ENCODE measurements around the gene SMIM10L2A. TPM values are rescaled to one million over a fixed set of nuclear protein-coding genes. Genes with fewer than 3 reads are reported as not detected.
"Not testable (repeated sequence)": the region's sequence is repeated elsewhere in the genome, so short reads cannot be mapped to it uniquely, and the experiment has no call there.

SMIM10L2A gene
- total RNA-seq, 1 donor from 2014 or later: 0.48 TPM

DNA sequence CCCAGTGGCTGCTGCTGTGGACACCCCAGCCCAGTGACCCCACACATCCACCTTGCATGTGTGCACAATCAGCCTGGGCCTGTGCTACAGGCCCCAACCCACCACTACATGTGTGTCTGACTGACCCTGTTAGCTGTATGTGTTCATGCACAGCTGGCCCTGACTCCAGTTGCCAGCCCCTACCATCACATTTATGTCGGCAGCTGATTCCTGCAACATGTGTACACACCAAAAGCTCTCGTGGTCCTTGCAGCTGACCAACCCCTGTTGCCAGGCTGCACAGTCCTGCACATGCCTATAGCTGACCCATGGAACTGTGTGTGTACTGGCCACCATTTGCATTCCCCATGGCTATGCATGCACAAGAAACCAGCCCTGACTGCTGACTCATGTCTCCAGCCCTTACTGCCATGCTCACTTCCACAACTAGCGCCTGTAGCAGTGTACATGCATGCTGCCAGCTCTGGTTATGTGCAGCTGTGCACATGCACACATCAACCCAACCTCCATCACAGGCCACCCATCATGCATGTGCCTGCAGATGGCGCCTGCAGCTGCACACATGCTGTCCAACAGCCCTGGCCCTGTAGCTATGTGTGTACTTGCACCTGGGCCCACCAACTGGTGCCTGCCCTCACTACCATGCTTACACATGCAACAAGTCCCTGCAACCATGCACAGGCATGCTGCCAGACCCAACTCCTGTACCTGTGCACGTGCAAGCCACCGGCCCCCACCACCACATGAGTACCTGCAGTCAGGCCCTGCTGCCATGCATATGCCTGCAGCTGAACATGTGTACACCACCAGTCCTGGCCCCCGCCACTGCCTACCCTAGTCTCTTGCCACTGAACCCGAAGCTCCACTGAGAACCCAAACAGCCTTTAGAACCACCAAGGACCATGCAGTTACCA lies 28.1 kb downstream of the SMIM10L2A start:
- intact Hi-C loops (cut with micrococcal nuclease): no loop called here

DNA sequence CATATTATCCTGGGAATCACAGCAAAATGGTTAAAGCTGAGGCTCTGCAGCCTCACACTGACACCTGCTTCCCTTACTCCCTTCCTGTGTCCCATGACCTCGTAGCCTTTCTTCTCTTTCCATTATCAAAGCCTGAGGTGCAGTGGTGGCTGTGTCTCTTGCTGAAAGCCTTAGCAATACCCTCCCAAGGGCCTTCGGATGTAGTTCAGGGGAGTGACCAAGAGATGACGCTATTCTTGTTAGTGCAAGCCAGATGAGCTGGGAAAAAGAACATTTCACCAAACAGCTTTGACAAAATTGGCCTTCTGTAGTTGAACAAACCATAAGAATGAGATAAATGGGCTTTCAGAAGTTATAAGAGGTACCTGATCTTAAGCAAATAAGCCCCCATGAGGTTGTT lies 31.6 kb downstream of the SMIM10L2A start:
- intact Hi-C loops (cut with micrococcal nuclease): no loop called here

DNA sequence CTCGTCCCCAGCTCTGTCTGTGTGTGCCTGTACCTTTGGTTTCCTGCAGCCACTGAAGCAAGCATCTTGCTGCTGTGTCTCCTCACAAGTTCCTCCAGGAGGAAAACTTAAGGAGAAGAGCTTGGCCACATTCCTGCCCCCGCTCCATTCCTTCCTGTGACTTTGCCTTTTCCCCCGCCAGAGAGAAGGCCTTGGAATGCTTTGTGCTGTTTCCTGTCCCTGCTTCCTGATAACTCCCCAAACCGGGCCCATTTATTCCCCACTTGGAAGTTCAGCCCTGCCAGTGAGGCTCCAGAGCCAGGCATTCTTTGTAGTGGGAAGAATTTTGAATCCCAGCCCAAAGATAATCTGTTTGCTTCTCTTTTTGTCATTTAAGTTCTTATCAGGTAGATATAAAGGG lies 33.1 kb downstream of the SMIM10L2A start:
- intact Hi-C loops (cut with micrococcal nuclease): no loop called here

DNA sequence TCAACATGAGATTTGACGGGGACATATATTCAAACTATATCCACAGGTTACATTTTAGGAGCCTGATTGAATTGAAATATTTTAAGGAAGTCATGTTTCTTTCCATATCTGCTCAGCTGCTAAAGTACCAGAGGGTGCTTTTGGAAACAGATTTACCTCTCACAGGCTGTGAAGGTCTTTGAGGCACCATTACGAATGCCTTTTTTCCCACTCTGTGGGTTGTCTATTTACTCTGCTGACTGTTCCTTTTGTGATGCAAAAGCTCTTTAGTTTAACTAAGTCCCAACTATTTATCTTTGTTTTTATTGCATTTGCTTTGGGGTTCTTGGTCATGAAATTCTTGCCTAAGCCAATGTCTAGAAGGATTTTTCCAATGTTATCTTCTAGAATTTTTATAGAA lies 40.0 kb downstream of the SMIM10L2A start:
- intact Hi-C loops (cut with micrococcal nuclease): not testable (repeated sequence)

DNA sequence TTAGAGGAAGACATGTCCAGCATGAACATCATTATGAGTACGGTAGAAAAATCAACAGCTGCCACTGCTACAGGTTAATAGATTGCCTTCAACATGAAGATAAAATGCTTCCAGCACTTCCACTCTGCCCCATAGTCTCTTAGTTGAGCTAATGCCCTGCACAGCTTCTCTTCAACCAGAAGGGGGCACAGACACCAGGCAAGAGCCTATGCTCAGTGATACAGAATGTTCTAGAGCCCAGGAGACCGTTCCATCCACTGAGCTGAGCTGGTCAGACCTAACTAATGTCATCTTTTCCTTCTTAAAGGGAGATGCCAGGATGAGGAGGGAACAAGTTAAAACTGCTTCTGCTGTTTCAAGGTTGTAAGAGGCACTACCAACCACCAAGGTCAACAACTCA lies 42.2 kb downstream of the SMIM10L2A start:
- intact Hi-C loops (cut with micrococcal nuclease): no loop called here

DNA sequence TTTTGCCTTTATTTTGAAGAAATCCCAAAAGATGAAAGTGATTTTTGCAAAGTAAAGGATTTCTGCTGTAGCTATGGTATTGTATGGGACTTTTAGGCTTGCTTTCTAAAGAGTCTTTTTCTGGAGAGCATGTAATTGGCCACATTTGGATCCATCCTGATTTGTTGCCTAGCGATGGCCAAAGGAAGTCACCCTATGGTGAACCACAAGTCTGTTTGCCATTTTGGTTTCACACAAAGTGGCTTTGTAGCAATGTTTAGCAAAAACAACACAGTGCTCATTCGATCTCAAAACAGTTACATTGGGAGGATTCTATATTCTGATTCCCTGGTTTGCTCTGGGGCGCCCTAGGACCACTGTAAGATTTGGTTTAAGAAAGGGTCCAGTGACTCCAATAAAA lies 54.6 kb downstream of the SMIM10L2A start:
- intact Hi-C loops (cut with micrococcal nuclease): no loop called here

DNA sequence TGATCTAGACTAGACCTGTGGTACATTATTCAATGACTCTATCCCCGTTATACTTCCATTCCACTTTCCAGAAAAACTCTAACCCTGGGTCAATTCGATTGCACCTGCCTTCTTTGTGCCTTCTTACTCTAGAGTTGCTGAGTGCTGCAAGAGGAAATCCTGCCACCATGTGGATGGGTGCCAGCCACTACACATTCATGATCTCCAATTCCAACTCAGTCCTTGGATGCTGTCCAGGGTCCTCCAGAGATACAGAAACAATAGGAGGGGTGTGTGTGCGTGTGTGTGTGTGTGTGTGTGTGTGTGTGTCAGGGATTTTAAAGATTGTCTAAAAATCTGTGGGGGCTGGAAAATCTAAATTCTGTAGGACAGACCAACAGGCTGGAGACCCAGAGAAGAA lies 55.8 kb downstream of the SMIM10L2A start:
- intact Hi-C loops (cut with micrococcal nuclease): loop anchor here (1.0 kb wide), 1 partner anchor 291 kb away; no protein-coding TSS in a partner anchor

Other genes with a start within 250 kb of the SMIM10L2A start
- not detected in 2 replicates for gene ETDA, start 169.9 kb upstream of the SMIM10L2A start, total RNA-seq
- gene ETDC, start 112.5 kb upstream of the SMIM10L2A start, total RNA-seq: not detected in 2 replicates
- gene ZNF75D, start 77.8 kb upstream of the SMIM10L2A start, total RNA-seq: 11.0 and 12.4 TPM in 2 replicates
- gene ZNF449, start 77.1 kb upstream of the SMIM10L2A start, total RNA-seq: 3.4 and 3.5 TPM in 2 replicates
- gene INTS6L, start 98.7 kb downstream of the SMIM10L2A start, total RNA-seq: 26.1 and 26.7 TPM in 2 replicates

All from T-helper 2 cell treated with Interferon-gamma antibody and Interleukin-4, amounts not matched to agents 100 ng/mL and 5 ng/mL, for 36 hours (primary cell).